ENCODE results near the gene RNF182.

- TF ChIP-seq POLR2AphosphoS5 (IDR thresholded peaks at IDR 0.05; ENCODE audit: borderline replicate concordance, low read depth, low read length): no peak
- TF ChIP-seq EZH2 (IDR thresholded peaks at IDR 0.05): no peak
- TF ChIP-seq FOXP2 (optimal IDR thresholded peaks at IDR 0.05; ENCODE audit: control extremely low read depth, extremely low read length, insufficient read depth): no peak
Measured at GRCh38 chr6:14002176-14002947, 77.6 kb downstream of the RNF182 start.
